Measurements from ENCODE around the gene IL7R. TPM values are rescaled to one million over a fixed set of nuclear protein-coding genes. Genes with fewer than 3 reads are reported as not detected.

The IL7R gene
- total RNA-seq, 3 donors from 2014 or later = 10.1 to 26.1 (median 16.7) TPM

DNA sequence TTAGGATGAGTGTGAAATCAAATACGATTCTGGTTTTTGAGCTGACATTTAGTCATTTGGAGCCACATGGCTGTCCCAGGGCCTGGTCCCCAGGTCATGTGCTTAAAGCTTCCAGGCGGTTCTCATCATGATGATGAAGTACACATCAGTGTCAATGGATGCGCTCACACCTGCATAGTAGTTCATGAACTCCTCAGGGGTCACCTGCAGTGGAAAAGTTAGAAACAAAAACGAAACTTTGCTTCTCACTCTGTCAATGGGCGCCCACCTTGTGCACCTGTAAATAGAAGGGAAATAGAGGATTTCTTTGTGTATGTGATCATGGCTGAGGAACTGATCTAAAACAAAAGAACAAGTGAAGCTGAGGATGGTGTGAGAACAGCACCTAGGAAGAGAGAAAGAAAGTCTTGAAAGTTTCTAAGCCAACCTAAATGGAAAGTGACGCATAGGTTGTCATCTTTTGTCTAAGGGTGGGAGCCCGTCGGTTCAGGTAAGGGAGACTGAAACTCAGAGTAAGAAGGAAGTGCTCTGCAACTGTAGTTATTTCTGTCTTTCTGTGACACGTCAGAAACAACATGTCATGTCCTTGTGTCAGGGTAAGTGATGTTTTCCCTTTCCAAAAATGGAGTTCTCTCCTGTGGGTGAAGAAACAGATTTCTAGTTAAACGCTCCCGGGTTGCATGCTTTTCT, 47.9 kb downstream of the IL7R start:
- Histone ChIP-seq H3K4me3 (no peak overlapping the region), H3K4me1 (no peaks in the 10 kb centered on the region), H3K9me3 (no peaks in the 10 kb centered on the region), H3K27me3 (no peaks in the 10 kb centered on the region), H3K27ac (no peak overlapping the region), H3K36me3 (no peaks in the 10 kb centered on the region)
- no peak for DNase-seq (ENCODE audit: low spot score in 2 of 2)
- TF ChIP-seq, protein P1, sequence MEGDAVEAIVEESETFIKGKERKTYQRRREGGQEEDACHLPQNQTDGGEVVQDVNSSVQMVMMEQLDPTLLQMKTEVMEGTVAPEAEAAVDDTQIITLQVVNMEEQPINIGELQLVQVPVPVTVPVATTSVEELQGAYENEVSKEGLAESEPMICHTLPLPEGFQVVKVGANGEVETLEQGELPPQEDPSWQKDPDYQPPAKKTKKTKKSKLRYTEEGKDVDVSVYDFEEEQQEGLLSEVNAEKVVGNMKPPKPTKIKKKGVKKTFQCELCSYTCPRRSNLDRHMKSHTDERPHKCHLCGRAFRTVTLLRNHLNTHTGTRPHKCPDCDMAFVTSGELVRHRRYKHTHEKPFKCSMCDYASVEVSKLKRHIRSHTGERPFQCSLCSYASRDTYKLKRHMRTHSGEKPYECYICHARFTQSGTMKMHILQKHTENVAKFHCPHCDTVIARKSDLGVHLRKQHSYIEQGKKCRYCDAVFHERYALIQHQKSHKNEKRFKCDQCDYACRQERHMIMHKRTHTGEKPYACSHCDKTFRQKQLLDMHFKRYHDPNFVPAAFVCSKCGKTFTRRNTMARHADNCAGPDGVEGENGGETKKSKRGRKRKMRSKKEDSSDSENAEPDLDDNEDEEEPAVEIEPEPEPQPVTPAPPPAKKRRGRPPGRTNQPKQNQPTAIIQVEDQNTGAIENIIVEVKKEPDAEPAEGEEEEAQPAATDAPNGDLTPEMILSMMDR (IDR thresholded peaks at IDR 0.05) = no peak
- TF ChIP-seq POLR2AphosphoS5 (IDR thresholded peaks at IDR 0.05) (no peak), POLR2A (IDR thresholded peaks at IDR 0.05) (no peak)
- intact Hi-C loops (cut with DNase I; ENCODE audit: low total_unique reads) = no loop called here

DNA sequence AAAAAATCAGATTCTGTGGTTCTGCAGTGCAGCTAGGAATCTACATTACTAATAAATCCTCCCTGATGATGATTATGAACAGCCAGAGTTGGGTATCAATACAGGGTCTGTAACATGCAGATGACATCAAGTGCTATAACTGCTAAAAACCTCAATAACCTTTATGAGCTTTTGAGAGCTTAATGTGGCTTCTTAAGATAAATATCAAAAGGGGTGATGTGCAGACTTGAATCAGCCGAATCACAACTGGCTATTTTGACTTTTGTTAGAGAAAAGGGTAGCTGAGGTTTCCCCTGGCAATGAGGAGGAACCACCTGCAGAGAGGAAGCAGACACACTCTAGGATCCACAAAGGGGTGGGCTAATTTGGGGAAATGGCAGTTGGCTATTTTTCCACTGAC, 51.5 kb downstream of the IL7R start:
- Histone ChIP-seq H3K4me3 (no peak overlapping the region), H3K36me3 (no peaks in the 10 kb centered on the region), H3K27ac (no peak overlapping the region), H3K4me1 (no peaks in the 10 kb centered on the region), H3K27me3 (no peaks in the 10 kb centered on the region), H3K9me3 (no peaks in the 10 kb centered on the region)
- no peak for TF ChIP-seq POLR2AphosphoS5 (IDR thresholded peaks at IDR 0.05)
- TF ChIP-seq, protein P1 (IDR thresholded peaks at IDR 0.05) = no peak
- no peak for TF ChIP-seq POLR2A (IDR thresholded peaks at IDR 0.05)
- intact Hi-C loops (cut with DNase I; ENCODE audit: low total_unique reads) = no loop called here
- DNase-seq (ENCODE audit: low spot score in 2 of 2) = no peak

DNA sequence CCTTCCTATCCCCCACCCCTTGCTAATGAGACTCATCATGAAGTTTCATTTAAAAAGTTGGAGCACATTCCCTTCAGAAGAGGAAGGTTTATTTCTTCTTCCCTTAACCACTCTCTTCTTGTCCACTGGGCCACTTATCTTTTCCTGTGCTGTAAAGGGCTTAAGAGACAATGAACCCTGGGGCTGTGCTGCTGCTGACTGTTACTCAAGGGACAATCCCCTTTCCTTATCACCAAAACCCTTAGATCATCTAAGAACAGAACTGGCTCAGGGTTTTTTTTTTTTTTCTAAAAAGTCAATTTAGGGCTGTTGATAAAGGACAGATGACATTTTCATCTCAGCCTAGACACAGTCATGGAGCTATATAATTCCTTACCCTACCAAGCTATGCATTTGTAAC, 52.1 kb downstream of the IL7R start:
- TF ChIP-seq POLR2A (IDR thresholded peaks at IDR 0.05) = no peak
- TF ChIP-seq, protein P1 (IDR thresholded peaks at IDR 0.05) = no peak
- no peak for TF ChIP-seq POLR2AphosphoS5 (IDR thresholded peaks at IDR 0.05)
- Histone ChIP-seq H3K4me1 (no peaks in the 10 kb centered on the region), H3K4me3 (no peak overlapping the region), H3K9me3 (no peaks in the 10 kb centered on the region), H3K27ac (no peak overlapping the region), H3K27me3 (no peaks in the 10 kb centered on the region), H3K36me3 (no peaks in the 10 kb centered on the region)
- no peak for DNase-seq (ENCODE audit: low spot score in 2 of 2)
- intact Hi-C loops (cut with DNase I; ENCODE audit: low total_unique reads) = no loop called here

DNA sequence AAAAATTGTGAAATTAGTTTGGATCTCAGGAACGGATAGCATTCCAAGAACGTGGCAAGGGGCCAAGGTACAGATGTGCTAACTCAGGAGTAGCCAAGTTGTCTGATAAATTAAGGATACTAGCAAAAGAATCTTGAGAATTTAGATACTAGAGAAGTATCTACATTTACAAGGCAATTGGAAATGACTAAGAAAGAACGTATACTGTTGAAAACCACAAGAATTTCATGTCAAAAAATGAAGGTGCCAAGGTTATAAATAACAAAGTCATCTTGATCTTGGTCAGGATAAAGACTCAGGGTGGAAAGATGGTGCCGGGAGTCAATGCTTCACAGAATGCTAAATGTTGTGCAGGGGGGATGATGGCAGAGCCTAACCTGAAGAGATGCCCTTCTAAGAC, 62.5 kb downstream of the IL7R start:
- intact Hi-C loops (cut with DNase I; ENCODE audit: low total_unique reads) = no loop called here
- TF ChIP-seq POLR2A (IDR thresholded peaks at IDR 0.05) = no peak
- TF ChIP-seq, protein P1 (IDR thresholded peaks at IDR 0.05) = no peak
- TF ChIP-seq POLR2AphosphoS5 (IDR thresholded peaks at IDR 0.05) = no peak
- peaks cover 0 to 5% of the 10 kb centered on the region in 2 donors for H3K9me3 ChIP-seq
- no peak overlapping the region for H3K4me3 ChIP-seq
- DNase-seq (ENCODE audit: low spot score in 2 of 2) = no peak
- H3K4me1 ChIP-seq = no peaks in the 10 kb centered on the region
- H3K27ac ChIP-seq = no peak overlapping the region
- H3K36me3 ChIP-seq = no peaks in the 10 kb centered on the region
- H3K27me3 ChIP-seq = peaks cover 0 to 18% of the 10 kb centered on the region in 2 donors

DNA sequence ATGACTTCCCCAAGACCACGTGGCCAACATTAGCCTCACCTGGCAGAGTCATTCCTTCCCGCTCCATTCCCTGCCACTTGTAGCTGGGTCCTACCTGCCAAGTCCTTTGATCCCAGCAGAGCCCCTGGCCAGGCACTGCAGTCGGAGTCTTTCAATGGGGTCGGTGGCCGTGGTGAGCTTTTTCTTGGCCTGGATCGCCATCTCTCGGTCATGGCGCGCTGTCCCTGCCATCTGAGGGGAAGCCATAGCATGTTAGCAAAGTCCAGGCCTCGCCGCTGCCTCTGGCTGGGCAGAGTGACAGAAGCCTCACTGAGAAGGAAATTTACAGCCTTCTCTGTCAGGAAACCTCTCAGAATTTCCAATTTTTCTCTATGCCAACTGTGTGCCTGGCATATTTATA, 64.2 kb downstream of the IL7R start:
- Histone ChIP-seq H3K27me3 (peaks cover 0 to 26% of the 10 kb centered on the region in 2 donors), H3K27ac (no peak overlapping the region), H3K4me3 (no peak overlapping the region), H3K4me1 (no peaks in the 10 kb centered on the region), H3K9me3 (peaks cover 0 to 5% of the 10 kb centered on the region in 2 donors), H3K36me3 (no peaks in the 10 kb centered on the region)
- TF ChIP-seq, protein P1 (IDR thresholded peaks at IDR 0.05) = no peak
- TF ChIP-seq POLR2A (IDR thresholded peaks at IDR 0.05) (no peak), POLR2AphosphoS5 (IDR thresholded peaks at IDR 0.05) (no peak)
- no peak for DNase-seq (ENCODE audit: low spot score in 2 of 2)
- intact Hi-C loops (cut with DNase I; ENCODE audit: low total_unique reads) = loop anchor here (5.0 to 10.0 kb wide), 2 partner anchors 146 to 1014 kb away; no protein-coding TSS in a partner anchor

All from breast epithelium (tissue), 4 donors.